ENCODE data around the gene PRKAG2.

Gene PRKAG2

DNA sequence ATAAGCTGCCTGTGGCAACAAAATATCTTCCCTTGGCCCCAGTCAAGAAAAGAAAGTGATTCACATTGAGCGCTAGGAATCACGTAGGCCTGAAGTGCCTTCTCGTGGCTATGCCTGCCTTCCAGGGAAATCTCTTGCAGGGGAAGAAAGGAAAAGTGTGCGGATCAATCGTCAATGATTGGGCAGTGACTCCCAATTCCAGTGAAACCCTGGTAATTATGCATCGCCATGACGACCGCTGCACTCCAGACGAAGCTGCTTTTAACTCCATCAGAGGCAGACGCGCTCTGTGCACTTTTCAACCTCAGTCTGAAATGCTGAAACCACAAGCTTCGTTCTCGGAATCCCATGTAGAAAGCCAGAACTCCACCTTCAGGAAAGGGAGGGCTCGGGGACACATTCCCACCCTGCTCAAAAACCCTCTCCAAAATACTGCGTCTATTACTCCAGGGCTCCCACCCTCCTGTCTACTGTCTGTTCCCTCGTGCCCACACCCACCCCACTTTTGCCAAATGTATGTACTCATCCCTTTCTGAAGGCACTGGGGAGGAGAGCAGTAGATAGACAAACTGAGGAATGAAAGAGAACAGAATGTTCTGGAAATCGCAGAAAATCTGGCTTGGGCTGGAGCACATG, 24.2 kb upstream of the PRKAG2 start:
- no peak for DNase-seq (ENCODE audit: low read depth in 2 of 2)

DNA sequence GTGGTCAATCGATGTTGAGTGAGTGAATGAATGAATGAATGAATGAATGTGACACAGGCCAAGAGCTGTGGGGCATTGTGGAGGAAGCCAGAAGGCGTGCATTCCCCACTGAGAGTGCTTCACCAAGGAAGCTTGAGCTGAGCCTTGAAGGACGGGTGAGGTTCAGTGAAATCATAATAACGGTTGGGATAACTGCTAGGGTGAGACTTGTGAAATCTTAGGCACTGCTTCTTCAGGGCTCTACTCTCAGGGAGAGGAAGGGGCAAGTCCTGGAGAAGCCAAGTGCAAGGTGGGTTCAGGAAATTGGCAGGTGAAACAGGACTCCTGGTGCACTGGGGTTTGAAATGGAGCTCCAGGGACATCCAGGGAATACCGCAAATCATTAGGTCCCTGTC, 23.7 kb upstream of the PRKAG2 start:
- no peak for DNase-seq (ENCODE audit: low read depth in 2 of 2)

DNA sequence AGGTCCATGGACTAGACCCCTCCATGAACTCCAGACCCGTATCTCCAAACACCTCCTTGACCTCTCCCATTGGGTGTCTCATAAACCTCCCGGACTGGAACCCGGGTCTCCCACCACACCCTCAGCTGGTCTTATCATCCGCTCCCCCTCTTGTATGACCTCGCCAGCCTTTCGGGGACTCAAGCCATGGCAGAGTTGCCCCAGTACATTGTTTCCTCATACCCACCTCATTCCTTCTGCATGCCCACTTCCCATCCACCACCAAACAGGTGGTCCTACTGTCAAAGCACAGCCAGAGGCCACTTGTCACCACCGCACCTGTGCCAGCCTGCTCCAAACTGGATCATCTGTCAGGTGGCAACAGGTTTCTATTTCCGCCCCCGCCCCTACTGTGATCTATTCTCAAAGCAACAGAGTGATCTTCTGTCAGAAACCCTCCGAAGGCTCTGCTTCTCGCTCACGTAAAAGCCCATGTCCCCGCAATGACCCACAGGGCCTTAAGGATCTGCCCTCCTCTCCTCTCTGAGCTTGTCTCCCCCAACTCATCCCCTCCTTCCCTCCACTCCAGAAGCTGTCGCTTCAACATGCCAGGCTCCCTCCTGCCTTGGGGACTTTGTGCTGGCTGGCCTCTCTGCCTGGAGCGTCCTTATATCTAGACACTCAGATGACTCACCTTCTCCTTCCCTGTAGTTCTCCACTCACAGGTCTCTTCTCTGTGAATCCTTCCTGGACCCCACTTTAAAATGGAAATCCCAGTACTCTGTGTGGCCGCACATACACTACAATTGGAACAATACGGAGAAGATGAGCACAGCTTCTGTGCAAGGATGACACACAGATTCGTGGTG, 22.8 kb upstream of the PRKAG2 start:
- DNase-seq (ENCODE audit: low read depth in 2 of 2): no peak

DNA sequence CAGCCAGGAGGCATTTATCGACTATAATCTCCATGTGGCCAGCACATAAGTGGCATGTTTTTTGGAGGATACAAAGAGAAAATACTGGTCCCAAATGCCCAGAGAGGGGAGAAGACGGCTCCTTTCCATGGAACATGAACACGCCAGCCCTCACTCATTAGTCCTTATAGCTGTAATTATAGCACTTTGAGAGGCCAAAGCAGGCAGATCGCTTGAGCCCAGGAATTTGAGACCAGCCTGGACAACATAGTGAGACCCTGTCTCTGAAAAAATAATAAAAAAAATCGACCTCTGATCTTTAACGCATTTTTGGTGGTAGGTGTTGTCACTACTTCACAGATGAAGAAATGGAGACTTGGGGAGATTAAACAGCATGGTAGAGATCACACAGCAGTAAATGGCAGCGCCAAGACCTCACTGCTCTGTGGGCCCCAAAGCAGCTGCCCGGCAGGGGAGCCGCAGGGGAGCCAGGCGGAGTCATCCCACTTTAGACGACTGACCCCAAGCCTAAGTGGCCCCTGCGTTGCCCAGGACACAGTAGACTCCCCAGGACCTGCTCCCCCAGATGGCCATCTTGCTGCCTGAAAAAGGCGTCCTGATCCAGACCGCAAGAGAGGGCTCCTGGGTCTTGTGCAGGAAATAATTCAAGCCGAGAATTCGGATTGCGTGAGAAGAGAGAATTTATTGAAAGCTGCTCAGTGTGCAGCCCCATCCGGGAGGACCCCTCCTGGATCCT, 21.2 kb upstream of the PRKAG2 start:
- DNase-seq (ENCODE audit: low read depth in 2 of 2): no peak

DNA sequence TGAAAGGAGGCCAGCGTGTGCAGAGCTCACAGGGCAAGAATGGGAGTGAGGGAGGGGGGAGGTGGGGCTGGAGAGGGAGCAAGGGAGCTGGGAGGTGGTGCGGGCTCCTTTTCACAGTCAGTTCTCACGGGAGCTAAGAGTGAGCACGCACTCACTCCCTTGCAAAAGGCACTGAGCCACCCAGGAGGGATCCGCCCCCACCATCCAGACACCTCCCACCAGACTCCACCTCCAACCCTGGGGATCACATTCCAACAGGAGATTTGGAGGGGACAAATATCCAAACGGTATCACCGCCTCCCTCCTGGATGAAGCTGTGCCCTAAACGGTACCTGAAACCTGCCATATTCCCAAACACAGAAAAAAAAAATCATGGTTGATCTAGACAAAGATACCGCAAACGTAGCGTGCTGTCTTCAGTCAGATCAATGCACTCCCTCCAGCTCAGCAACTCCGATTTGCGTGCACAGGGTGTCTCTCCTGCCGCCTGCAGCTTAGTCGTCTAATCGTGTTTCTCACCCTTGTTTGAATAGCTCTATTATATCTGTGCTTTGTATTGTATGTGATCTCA, 20.3 kb upstream of the PRKAG2 start:
- DNase-seq (ENCODE audit: low read depth in 2 of 2): no peak

DNA sequence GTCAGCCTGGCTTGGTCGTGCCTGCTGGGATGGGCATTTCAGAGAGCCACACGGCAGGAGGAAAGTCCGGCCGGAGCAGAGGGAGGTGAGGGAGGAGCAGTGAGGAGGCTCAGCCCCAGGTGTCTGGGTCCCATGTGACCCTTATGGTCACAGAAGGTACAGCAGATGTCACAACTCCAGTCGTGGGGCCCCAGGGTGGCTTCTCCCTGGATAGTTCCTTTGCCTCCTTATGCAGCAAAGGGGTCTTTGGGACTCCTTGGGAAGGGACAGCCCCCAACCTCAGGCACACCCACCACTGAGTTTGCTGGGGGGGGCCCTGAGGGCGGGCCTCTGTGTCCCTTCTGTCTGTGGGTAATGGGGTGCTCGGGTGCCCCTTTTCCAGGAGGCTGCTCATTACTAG, 19.6 kb upstream of the PRKAG2 start:
- no peak for DNase-seq (ENCODE audit: low read depth in 2 of 2)

DNA sequence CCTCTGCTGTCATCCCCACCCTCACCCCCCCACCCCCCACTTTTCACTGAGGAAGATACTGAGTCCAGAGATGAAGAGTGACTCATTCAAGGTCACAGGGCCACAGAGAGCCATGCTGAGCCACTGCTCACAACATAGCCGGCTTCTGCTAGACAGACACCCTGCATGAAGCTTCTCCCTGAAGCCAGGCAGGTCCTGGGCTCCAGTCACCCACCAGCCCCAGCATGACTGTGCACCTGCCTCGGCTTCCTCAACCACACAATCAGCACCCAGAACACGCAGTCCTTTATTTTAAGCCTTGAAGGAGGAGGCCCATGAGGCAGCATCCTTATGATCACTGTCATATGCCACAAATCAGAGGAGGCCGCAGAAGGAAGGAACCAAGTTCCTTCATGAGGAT, 19.2 kb upstream of the PRKAG2 start:
- no peak for DNase-seq (ENCODE audit: low read depth in 2 of 2)

DNA sequence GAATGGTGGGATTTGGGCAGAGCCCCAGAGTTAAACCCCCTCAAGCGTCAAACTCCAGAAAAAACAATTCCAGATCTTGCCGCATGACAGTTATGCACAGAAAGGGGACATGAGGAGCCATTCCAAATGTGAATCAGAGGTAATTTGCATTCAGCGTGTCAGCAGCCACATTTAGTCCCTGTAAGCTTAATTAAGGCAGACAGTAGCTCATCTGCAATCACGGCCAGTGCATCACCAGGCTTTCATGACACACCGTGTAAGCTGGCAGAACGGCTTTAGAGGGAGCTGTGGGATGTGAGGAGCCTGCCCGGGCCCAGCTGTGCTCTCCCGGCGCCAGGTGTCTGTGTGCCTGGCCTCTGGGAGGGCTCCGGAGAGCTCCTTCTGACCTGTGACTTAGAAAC, 18.7 kb upstream of the PRKAG2 start:
- DNase-seq (ENCODE audit: low read depth in 2 of 2): no peak

DNA sequence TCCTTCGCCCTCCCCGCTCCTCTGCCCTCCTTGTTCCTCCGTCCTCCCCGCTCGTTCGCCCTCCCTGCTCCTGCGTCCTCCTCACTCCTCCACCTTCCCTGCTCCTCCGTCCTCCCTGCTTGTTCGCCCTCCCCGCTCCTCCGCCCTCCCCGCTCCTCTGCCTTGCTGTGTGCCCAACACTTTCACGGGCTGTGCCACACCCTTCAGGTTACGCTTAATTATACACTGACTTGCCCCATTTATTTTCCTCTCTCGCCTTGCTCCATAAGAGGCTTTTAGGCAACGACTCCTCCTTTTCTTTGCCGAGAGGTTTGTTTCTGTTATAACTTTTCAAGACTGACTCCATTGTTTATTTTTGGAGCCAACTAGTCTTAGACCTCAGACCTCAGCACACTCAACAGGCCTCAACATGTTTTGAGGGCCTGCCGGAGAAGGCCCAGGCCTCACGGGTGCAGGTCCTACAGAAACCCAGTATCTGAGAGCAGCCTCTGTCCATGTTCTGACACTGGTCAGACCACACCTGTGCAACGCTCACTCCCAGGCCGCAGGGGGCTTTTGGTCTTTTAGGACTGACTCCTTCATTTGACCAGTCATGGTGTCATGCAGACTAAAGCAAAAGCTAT, 18.2 kb upstream of the PRKAG2 start:
- DNase-seq (ENCODE audit: low read depth in 2 of 2): no peak

DNA sequence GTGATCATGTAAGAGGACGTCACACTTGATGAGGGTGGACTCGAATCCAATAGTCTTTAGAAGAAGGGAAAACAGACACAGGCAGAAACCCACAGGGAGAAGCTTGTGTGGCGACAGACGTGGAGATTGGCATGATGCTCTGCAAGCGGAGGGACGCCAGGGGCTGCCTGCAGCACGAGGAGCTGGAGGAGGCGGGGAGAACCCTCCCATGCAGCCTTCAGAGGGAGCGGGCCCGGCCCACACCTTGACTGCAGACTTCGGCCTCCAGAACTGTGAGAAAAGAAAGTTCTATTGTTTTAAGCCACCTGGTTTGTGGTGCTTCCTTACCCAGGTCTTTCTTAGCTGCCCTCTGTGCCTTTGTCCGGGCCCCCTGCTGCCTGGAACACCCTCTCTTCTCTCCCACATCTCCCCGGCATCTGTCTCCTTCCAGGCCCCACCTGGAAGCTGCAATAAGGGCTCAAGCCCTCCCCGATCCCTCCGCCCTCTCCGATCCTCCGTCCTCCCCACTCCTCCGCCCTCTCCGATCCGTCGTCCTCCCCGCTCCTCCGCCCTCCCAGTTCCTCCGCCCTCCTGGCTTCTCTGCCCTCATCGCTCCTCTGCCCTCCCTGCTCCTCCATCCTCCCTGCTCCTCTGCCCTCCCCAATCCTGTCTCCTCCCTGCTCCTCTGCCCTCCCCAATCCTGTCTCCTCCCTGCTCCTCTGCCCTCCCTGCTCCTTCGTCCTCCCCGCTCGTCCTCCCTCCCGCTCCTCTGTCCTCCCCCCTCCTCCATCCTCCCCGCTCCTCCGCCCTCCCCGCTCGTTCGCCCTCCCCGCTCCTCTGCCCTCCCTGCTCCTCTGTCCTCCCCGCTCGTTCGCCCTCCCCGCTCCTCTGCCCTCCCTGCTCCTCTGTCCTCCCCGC, 17.4 kb upstream of the PRKAG2 start:
- no peak for DNase-seq (ENCODE audit: low read depth in 2 of 2)

DNA sequence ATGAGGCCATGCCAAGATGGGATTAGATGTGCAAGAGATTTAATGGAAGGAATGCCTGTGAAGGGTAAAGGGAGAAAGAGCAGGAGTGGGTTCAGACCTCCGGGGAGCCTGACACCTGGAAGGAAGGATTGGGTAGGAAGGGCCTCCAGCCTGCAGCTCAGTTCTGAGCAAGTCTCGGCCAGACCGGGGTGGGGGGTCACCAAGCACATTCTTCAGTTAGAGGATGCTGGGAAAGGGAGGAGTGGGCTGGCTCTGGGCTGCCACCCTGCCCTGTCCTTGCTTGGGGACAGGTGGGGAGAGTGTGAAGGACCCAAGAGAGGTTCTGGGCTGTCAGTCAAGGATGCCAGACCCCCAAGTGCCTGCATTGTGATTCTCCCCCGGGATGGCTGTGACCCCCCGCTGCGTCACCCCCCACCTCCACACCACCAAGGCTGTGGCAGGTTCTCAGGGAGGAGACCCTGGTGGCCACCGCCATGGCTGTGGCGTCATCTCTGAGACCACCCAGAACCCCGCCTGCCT, 16.5 kb upstream of the PRKAG2 start:
- DNase-seq (ENCODE audit: low read depth in 2 of 2): no peak

DNA sequence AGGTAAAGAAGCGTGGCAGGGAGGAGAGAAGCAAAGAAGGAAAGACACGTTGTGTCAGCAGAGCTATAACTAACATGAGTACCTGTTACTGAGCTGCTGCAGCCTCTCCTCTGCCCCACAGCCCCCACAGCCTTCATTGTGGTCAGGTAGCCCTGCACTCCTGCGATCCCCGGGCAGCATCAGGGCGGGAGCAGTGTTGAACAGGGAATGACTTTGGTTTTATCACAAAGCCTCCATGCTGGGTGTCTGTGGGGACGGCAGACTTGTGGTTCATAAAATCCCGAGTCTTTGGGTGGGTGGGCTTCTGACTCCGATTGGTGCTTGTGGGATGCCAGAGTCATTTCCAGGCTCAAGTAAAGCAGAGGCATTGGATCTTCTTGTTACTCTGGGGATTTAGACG, 14.8 kb upstream of the PRKAG2 start:
- no peak for DNase-seq (ENCODE audit: low read depth in 2 of 2)

DNA sequence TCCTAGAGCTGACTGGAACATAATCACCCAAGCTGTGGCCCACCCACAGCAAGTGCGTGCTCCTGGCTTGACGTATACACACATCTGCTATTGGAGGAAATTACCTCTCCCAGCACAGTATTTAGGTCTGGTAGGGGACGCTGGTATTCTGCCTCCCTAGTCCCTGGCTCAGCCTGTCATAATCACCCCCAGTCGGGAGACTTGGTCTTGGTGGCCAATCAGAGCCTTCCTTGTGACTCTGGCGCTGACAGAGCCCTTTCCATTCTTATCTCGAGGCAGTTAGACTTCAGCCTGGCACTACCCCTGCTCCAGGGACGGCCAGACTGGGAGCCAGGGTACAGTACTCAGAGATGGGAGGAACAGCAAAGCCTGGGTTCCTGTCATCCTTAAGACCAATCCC, 14.3 kb upstream of the PRKAG2 start:
- DNase-seq (ENCODE audit: low read depth in 2 of 2): no peak

DNA sequence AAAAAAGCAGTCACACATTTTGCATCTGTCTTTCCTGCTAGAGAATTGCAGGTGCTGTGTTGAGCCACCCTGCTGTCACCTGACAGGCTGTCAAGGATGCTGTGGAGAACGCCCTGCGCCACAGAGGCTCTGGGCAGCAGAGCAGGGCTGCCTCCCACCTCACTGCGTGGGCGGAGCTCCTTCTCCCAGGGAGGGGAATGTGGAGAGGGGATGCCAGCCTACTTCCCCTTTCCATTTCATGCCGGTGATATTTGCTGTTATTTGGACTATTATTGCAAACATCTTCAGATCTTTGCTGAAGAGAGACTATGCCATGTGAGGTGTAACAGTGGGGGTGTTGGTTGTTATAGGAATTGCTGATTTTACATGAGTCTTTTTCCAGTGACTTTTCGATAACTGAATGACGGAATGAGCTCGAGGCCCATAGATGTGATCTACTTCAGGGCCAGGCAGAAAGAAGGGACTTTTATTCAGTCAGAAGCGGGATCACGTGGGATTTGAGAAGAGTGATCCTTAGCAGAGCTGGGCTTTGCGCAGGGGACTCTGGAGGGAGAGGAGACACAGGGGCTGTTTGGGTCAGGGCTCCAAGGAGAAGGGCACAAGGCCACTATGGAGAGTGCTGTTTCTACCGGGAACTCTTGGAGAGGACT, 13.6 kb upstream of the PRKAG2 start:
- DNase-seq (ENCODE audit: low read depth in 2 of 2): no peak

DNA sequence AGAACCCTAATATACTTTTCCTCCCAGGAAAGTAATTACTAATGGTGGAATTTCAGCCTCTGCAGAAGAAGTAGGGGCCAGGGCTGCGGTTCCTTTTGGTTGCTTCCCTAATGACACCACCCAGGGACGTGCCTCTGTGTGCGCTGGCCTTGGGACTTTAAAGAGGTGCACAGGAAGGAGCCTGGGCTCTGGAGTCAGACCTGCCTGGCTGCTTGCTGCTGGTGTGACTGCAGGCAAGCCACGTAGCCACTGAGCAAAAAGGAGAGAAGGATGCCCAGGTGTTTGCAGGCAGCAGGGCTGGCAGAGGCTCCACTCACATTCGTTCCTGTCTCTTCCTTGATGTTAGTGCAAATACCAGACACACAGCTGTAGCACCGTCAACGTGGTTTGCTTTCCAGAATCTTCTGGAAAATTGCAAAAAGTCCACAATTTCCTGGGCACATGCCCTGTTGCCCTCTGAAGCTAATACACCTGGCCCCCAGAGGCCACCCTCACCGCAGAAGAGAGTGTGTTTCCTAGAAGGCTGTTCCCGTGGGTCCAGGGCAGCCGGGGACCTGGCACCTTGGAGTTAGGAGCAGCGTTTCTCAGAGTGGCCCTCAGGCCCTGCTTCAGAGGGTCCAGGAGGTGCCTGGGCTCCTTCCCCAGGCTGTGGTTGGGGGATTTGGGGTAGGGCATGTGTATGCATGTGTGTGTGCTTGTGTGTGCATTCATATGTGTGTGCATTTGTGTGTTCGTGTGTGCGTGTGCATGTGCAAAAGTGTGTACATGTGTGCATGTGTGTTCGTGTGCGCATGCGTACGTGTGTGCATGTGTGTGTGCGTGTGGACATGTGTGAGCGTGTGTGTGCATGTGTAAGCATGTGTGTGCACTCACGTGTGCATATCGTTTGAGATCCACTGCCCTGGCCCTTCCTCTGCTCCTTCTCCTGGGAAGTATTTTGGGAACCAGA, 12.8 kb upstream of the PRKAG2 start:
- DNase-seq (ENCODE audit: low read depth in 2 of 2): no peak

DNA sequence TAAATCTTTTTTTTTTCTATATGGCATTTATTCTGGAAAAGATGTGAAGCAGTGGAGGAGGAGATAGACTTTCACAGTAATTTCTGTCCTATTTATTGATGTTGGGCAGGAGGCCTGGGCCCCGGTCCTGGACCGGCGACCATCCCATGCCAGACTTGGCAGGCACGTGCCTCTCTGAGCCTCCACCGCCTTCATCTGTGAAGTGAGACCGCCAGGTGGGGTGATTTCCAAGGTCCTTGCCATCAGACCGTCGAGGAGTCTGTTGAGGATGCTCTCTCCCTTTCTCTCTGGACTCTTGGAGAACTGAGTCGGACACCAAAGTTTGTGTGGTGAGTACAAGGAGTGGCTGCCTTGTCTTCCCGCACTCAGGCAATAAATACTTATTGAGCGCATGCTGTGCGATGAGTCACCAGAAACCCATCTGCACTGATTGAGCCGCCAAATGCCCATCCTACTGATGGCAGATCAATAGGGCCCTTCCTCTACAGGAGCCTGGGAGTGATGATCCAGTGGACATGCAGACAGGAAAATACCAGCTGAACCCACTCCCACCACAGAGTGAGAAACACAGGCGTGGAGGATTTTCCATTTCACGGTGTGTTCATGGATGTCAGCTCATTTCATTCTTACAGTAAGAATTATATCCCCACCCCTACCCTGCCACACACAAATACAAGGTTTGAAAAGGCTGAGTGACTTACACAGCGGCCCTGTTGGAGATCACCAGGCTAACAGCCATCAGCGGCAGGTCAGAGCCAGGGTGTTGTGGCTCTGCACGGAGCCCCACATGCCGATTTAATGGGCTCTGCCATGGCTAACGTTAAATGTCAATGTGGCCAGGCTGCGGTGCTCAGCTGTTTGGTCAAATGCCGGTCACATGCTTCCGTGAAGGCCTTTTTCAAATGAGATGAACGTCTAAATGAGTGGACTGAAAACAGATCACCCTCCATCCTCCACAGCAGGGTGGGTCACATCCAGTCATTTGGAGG, 11.5 kb upstream of the PRKAG2 start:
- no peak for DNase-seq (ENCODE audit: low read depth in 2 of 2)

DNA sequence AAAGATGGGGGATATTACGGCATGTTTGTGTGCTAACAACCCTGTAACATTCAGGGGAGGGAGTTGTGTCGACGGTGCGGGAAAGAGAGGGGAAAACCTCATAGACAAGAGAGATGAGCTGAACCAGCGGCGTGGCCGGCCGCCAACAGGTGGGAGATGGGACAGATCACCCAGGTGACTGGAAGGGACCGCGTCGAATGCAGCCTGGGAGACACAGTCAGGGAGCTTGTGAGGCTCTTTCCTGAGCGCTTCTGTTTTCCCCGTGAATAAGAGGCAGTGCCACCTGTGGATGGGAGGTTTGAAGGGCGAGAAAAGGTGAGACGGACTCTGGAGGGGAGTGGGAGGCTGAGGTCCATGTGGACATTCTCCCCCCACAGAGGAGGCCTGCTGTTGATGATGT, 9.9 kb upstream of the PRKAG2 start:
- no peak for DNase-seq (ENCODE audit: low read depth in 2 of 2)

DNA sequence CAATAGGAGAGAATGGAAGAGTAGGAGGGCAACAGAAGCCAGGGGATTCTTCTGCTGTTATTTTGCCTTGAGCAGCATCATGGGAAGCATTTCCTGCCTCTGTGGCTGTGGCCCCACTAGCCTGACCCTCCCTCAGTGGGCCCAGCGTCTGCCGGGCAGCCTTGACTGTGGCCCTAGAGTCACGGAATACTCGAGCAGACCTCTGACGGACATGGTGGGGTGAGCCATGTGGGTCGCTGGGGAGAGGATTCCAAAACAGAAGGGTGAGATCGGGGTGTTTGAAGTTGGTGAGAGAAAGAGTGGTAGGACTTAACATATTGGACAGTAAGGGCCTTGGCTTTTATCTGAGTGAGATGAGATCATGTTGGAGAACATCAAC, 8.3 kb upstream of the PRKAG2 start:
- DNase-seq (ENCODE audit: low read depth in 2 of 2): no peak
